Prostate gland (tissue), 2 donors: ENCODE data around the gene TLR5. TPM values are rescaled to one million over a fixed set of nuclear protein-coding genes. Genes with fewer than 3 reads are reported as not detected.

Experiments used
- DNase-seq: peaks from one replicate; pipeline ENCODE4 v3.0.0-alpha.2; 2019; ENCODE audit warnings: low spot score
- H3K27ac ChIP-seq, 2 donors: fragments of 200-600 bp; sonication (generic); 2 replicates each; pipeline ENCODE4 v1.5.1; 2017 to 2019
- H3K27me3 ChIP-seq: fragments of 200-600 bp; sonication (generic); replicated peaks from 2 replicates; pipeline ENCODE4 v1.5.1; 2019; ENCODE audit not compliant: insufficient read depth
- H3K36me3 ChIP-seq, 2 donors: fragments of 200-600 bp; sonication (generic); 1 replicate in 1 of 2; 2 replicates in 1 of 2; pipeline versions ENCODE4 v1.5.1 to v1.8.1; 2017 to 2019
- H3K4me1 ChIP-seq: fragments of 200-600 bp; sonication (generic); replicated peaks from 2 replicates; pipeline ENCODE4 v1.5.1; 2019
- H3K4me3 ChIP-seq, 2 donors: fragments of 200-600 bp; sonication (generic); 2 replicates each; pipeline ENCODE4 v1.5.1; 2017 to 2019
- H3K9me3 ChIP-seq: fragments of 200-600 bp; sonication (generic); 2 replicates; pipeline ENCODE4 v1.5.1; 2017
- CTCF ChIP-seq, 4 experiments: fragments of 200-600 bp in 2 of 4; fragments of 450-650 bp in 2 of 4; sonication (generic) in 2 of 4; IDR thresholded peaks; 1 replicate in 3 of 4; 2 replicates in 1 of 4; pipeline ENCODE4 v1.5.1; 2016 to 2019; ENCODE audit warnings: antibody characterized with exemption in 4 of 4, mild to moderate bottlenecking in 2 of 4, moderate library complexity in 2 of 4
- POLR2A ChIP-seq: fragments of 450-650 bp; IDR thresholded peaks from one replicate; pipeline ENCODE4 v1.6.1; 2016; ENCODE audit warnings: antibody characterized with exemption, mild to moderate bottlenecking
- POLR2AphosphoS5 ChIP-seq: sonication (generic); formaldehyde crosslinking; IDR thresholded peaks from one replicate; pipeline ENCODE4 v1.6.1; 2017; ENCODE audit warnings: antibody characterized with exemption
- WGBS: methylation state at CpG from one replicate; pipeline ENCODE4 v1.1.5; 2018; 5-methylcytosine and 5-hydroxymethylcytosine counted together
- intact Hi-C: fragments of 100-400 bp; cut with DNase I; formaldehyde crosslinking; loops from one replicate; pipeline ENCODE4 v1.14.2; 2022
- total RNA-seq, 2 donors: library from RNA; depleted of rRNA; stranded (reverse); fragments of >200 nt; gene quantifications; one replicate each; pipeline ENCODE4 v1.1.0, GENCODE V29; 2016

TLR5 gene
- total RNA-seq, 2 donors from 2014 or later: 7.4 to 14.2 TPM

GRCh38 chr1:223137455-223138085, 5.5 kb downstream of the TLR5 start:
- Histone ChIP-seq H3K4me1 (peaks cover 8% of the 10 kb centered on the region), H3K4me3 (no peak overlapping the region), H3K27me3 (no peaks in the 10 kb centered on the region), H3K9me3 (no peaks in the 10 kb centered on the region), H3K36me3 (no peaks in the 10 kb centered on the region), H3K27ac (no peak overlapping the region)
- intact Hi-C loops: no loop called here
- DNase-seq: peak; percentile 72
- WGBS: 86% methylated on average over 2 of the region's 2 CpGs
- TF ChIP-seq POLR2A: no peak
- TF ChIP-seq POLR2AphosphoS5: peak; percentile 92

- intact Hi-C loops: no loop called here
- H3K27ac ChIP-seq: no peak overlapping the region
These were observed 7.0 kb downstream of the TLR5 start for GRCh38 chr1:223136086-223136485.

GRCh38 chr1:223135176-223135942, 7.7 kb downstream of the TLR5 start:
- WGBS: 47% methylated on average over 8 of the region's 8 CpGs
- Histone ChIP-seq H3K9me3 (no peaks in the 10 kb centered on the region), H3K4me1 (no peaks in the 10 kb centered on the region), H3K27ac (peak overlapping the region; percentile 70 to 82), H3K4me3 (no peak overlapping the region), H3K27me3 (no peaks in the 10 kb centered on the region), H3K36me3 (no peaks in the 10 kb centered on the region)
- TF ChIP-seq POLR2AphosphoS5 (no peak), POLR2A (no peak)
- DNase-seq: peak; percentile 29
- intact Hi-C loops: no loop called here

More at GRCh38 chr1:223136086-223136485, 7.0 kb downstream of the TLR5 start:
- no peak for DNase-seq
- Histone ChIP-seq H3K9me3 (no peaks in the 10 kb centered on the region), H3K36me3 (no peaks in the 10 kb centered on the region), H3K4me1 (peaks cover 4% of the 10 kb centered on the region), H3K27me3 (no peaks in the 10 kb centered on the region), H3K4me3 (no peak overlapping the region)
- TF ChIP-seq POLR2A (no peak), POLR2AphosphoS5 (no peak), CTCF (IDR thresholded peaks at IDR 0.05) (no peak)
- 58% methylated on average over 2 of the region's 2 CpGs for WGBS

- no peaks in the 10 kb centered on the region for H3K36me3 ChIP-seq
- no peaks in the 10 kb centered on the region for H3K27me3 ChIP-seq
- H3K9me3 ChIP-seq: no peaks in the 10 kb centered on the region
- intact Hi-C loops: loop anchor here (2.0 kb wide), 1 partner anchor 551 kb away; no protein-coding TSS in a partner anchor
- H3K27ac ChIP-seq: peak overlapping the region; percentile 70 to 82
- TF ChIP-seq POLR2AphosphoS5 (peak; percentile 71), CTCF (IDR thresholded peaks at IDR 0.05) (peak; percentile 92 to 97 (median 95)), POLR2A (no peak)
- WGBS: 1% methylated on average over 23 of the region's 23 CpGs
- no peaks in the 10 kb centered on the region for H3K4me1 ChIP-seq
- peak overlapping the region; percentile 17 to 32 for H3K4me3 ChIP-seq
- DNase-seq: peak; percentile 89
These were observed 9.1 kb downstream of the TLR5 start for GRCh38 chr1:223133824-223134435.

- TF ChIP-seq POLR2AphosphoS5: no peak
- TF ChIP-seq POLR2A: no peak
- no peak for TF ChIP-seq CTCF (IDR thresholded peaks at IDR 0.05)
- H3K27ac ChIP-seq: peak overlapping the region; percentile 70 to 82
- WGBS: 31% methylated on average over 15 of the region's 15 CpGs
- H3K9me3 ChIP-seq: no peaks in the 10 kb centered on the region
- DNase-seq: no peak
- no peaks in the 10 kb centered on the region for H3K4me1 ChIP-seq
- intact Hi-C loops: loop anchor here (2.0 kb wide), 1 partner anchor 551 kb away; no protein-coding TSS in a partner anchor
- peak overlapping the region in 1 of 2 donors; percentile 32 for H3K4me3 ChIP-seq
- H3K27me3 ChIP-seq: no peaks in the 10 kb centered on the region
- no peaks in the 10 kb centered on the region for H3K36me3 ChIP-seq
These were observed 9.7 kb downstream of the TLR5 start for GRCh38 chr1:223133306-223133823.
